ENCODE results near the gene ARSD.

Gene ARSD

GRCh38 chrX:2907295-2907694 is 21.8 kb downstream of the ARSD start:
- no peak for ATAC-seq
- no peak for TF ChIP-seq TCF4 (CRISPR knock-in tag; IDR thresholded peaks at IDR 0.05; ENCODE audit: borderline replicate concordance)
- no peak for TF ChIP-seq CREB5 (CRISPR knock-in tag; IDR thresholded peaks at IDR 0.05; ENCODE audit: low read depth)
- TF ChIP-seq ZFP3 (CRISPR knock-in tag; IDR thresholded peaks at IDR 0.05) = no peak
- TF ChIP-seq ZNF70 (CRISPR knock-in tag; IDR thresholded peaks at IDR 0.05) = no peak
- TF ChIP-seq OSR1 (CRISPR knock-in tag; IDR thresholded peaks at IDR 0.05) = no peak
- TF ChIP-seq ISL1 (CRISPR knock-in tag; IDR thresholded peaks at IDR 0.05) = no peak
- no peak for TF ChIP-seq POU6F1 (CRISPR knock-in tag; IDR thresholded peaks at IDR 0.05; ENCODE audit: borderline replicate concordance, low read depth)
- TF ChIP-seq ZNF8 (CRISPR knock-in tag; IDR thresholded peaks at IDR 0.05) = no peak
- TF ChIP-seq GLIS3 (CRISPR knock-in tag; IDR thresholded peaks at IDR 0.05) = no peak
- no peak for TF ChIP-seq ZNF565 (CRISPR knock-in tag; conservative IDR thresholded peaks at IDR 0.05; ENCODE audit: low read depth)
- no peak for TF ChIP-seq ZFP30 (CRISPR knock-in tag; IDR thresholded peaks at IDR 0.05)
- no peak for TF ChIP-seq TSHZ2 (CRISPR knock-in tag; IDR thresholded peaks at IDR 0.05)
- no peak for TF ChIP-seq PPARA (CRISPR knock-in tag; IDR thresholded peaks at IDR 0.05; ENCODE audit: borderline replicate concordance)
- TF ChIP-seq CSDC2 (CRISPR knock-in tag; IDR thresholded peaks at IDR 0.05) = no peak
- no peak for TF ChIP-seq ESRRG (CRISPR knock-in tag; IDR thresholded peaks at IDR 0.05)

- TF ChIP-seq CSRNP3 (CRISPR knock-in tag; IDR thresholded peaks at IDR 0.05) (no peak), ZFP3 (CRISPR knock-in tag; IDR thresholded peaks at IDR 0.05) (no peak), OSR1 (CRISPR knock-in tag; IDR thresholded peaks at IDR 0.05) (no peak), BACH2 (CRISPR knock-in tag; IDR thresholded peaks at IDR 0.05; ENCODE audit: borderline replicate concordance) (no peak), TSHZ2 (CRISPR knock-in tag; IDR thresholded peaks at IDR 0.05) (no peak), TCF4 (CRISPR knock-in tag; IDR thresholded peaks at IDR 0.05; ENCODE audit: borderline replicate concordance) (no peak), GLIS3 (CRISPR knock-in tag; IDR thresholded peaks at IDR 0.05) (no peak), TOX (CRISPR knock-in tag; IDR thresholded peaks at IDR 0.05; ENCODE audit: borderline replicate concordance) (no peak), PPARA (CRISPR knock-in tag; IDR thresholded peaks at IDR 0.05; ENCODE audit: borderline replicate concordance) (no peak), ZFP30 (CRISPR knock-in tag; IDR thresholded peaks at IDR 0.05) (no peak), ZC3H10 (CRISPR knock-in tag; IDR thresholded peaks at IDR 0.05) (no peak), CSDC2 (CRISPR knock-in tag; IDR thresholded peaks at IDR 0.05) (no peak), ARNTL (CRISPR knock-in tag; IDR thresholded peaks at IDR 0.05; ENCODE audit: borderline replicate concordance, low read depth) (no peak), ESRRG (CRISPR knock-in tag; IDR thresholded peaks at IDR 0.05) (no peak), SNAI2 (CRISPR knock-in tag; IDR thresholded peaks at IDR 0.05) (no peak), ISL1 (CRISPR knock-in tag; IDR thresholded peaks at IDR 0.05) (no peak), POU6F1 (CRISPR knock-in tag; IDR thresholded peaks at IDR 0.05; ENCODE audit: borderline replicate concordance, low read depth) (no peak), ZNF565 (CRISPR knock-in tag; conservative IDR thresholded peaks at IDR 0.05; ENCODE audit: low read depth) (no peak)
- ATAC-seq = no peak
Observed at GRCh38 chrX:2903366-2903765, 25.8 kb downstream of the ARSD start.
